K562 (cell line): ENCODE data around the gene ANO4. TPM values are rescaled to one million over a fixed set of nuclear protein-coding genes. Genes with fewer than 3 reads are reported as not detected.

Experiments used
- ATAC-seq: fragments of 200-7000 bp; cut with Tn5 transposase; 3 replicates; pipeline ENCODE4 v1.9.1; 2020; ENCODE audit warnings: moderate library complexity
- BruUV-seq: library from RNA; stranded (reverse); fragments of 400-500 nt; replicated peaks from 2 replicates; lab custom pipeline; 2021; lab: Mats Ljungman, UMichigan
- CTCF ChIA-PET: fragments of 300-600 bp; formaldehyde crosslinking; extraction: SDS; loops from one replicate; lab custom pipeline; 2021; ENCODE audit warnings: low intra/inter-chr PET ratio; lab: Yijun Ruan, JAX
- POLR2A ChIA-PET: fragments of 300-600, 350-650 bp; sonication (Branson Sonifier 250); formaldehyde crosslinking; extraction: SDS; loops from one replicate; lab custom pipeline; 2021; ENCODE audit warnings: antibody characterized with exemption, inconsistent platforms; lab: Yijun Ruan, JAX
- DNase-seq, 4 experiments: peaks; one replicate each; pipeline versions ENCODE4 v3.0.0 to v3.0.0-alpha.2; 2011 to 2018; ENCODE audit warnings: low spot score in 3 of 4, mixed read lengths in 3 of 4; ENCODE audit errors: extremely low read depth in 1 of 4
- FAIRE-seq: peaks from 2 replicates; lab custom pipeline; 2011; peaks lifted over from hg19 to GRCh38; lab: Jason Lieb, UNC
- H2AFZ ChIP-seq: 2 replicates; pipeline ENCODE4 v1.6.0; 2011; ENCODE audit warnings: low read depth, low read length, control low read depth, inconsistent platforms
- H3K27ac ChIP-seq: fragments of 200-600 bp; 3 replicates; pipeline ENCODE4 v1.8.0; 2011; ENCODE audit warnings: low read depth, mild to moderate bottlenecking, control low read depth, inconsistent platforms, low read length, moderate library complexity, mixed read lengths; ENCODE audit errors: extremely low read depth
- H3K27me3 ChIP-seq, 2 experiments: fragments of 300-600 bp in 1 of 2; 2 replicates in 1 of 2; 3 replicates in 1 of 2; pipeline versions ENCODE4 v1.6.0 to v1.8.0; 2011; ENCODE audit warnings: inconsistent platforms in 2 of 2, low read length in 2 of 2, mild to moderate bottlenecking in 1 of 2, mixed read lengths in 1 of 2, moderate library complexity in 1 of 2; ENCODE audit not compliant: control insufficient read depth in 2 of 2, insufficient read depth in 2 of 2
- H3K36me3 ChIP-seq: fragments of 300-600 bp; 3 replicates; pipeline ENCODE4 v1.8.0; 2011; ENCODE audit warnings: mild to moderate bottlenecking, low read length, inconsistent platforms; ENCODE audit not compliant: control insufficient read depth, insufficient read depth
- H3K4me1 ChIP-seq, 2 experiments: fragments of 200-600 bp in 1 of 2; replicated peaks in 1 of 2; 2 replicates in 1 of 2; 3 replicates in 1 of 2; pipeline versions ENCODE4 v1.5.1 to v1.8.0; 2011; ENCODE audit warnings: inconsistent platforms in 2 of 2, low read length in 2 of 2, mild to moderate bottlenecking in 1 of 2, mixed read lengths in 1 of 2, moderate library complexity in 1 of 2; ENCODE audit not compliant: control insufficient read depth in 2 of 2, insufficient read depth in 2 of 2
- H3K4me2 ChIP-seq: 2 replicates; pipeline ENCODE4 v1.6.1; 2011; ENCODE audit warnings: low read length, control low read depth, inconsistent platforms, mixed read lengths; ENCODE audit not compliant: insufficient read depth
- H3K4me3 ChIP-seq: fragments of 200-600 bp; sonication (generic), shearing (Covaris generic); 2 replicates; pipeline ENCODE4 v1.5.1; 2016; ENCODE audit warnings: control low read depth, inconsistent platforms
- H3K79me2 ChIP-seq: fragments of 200-600 bp; 3 replicates; pipeline ENCODE4 v1.8.0; 2011; ENCODE audit warnings: low read length, inconsistent platforms; ENCODE audit not compliant: control insufficient read depth, insufficient read depth
- H3K9ac ChIP-seq, 2 experiments: 2 replicates each; pipeline versions ENCODE4 v1.6.0 to v1.6.1; 2011; ENCODE audit warnings: low read depth in 2 of 2, low read length in 2 of 2, control low read depth in 1 of 2, inconsistent platforms in 1 of 2, mild to moderate bottlenecking in 1 of 2, mixed read lengths in 1 of 2; ENCODE audit not compliant: insufficient read depth in 1 of 2
- H3K9me1 ChIP-seq: one replicate; pipeline ENCODE4 v1.6.0; 2011; ENCODE audit warnings: inconsistent platforms, mild to moderate bottlenecking, low read length, moderate library complexity; ENCODE audit not compliant: control insufficient read depth, insufficient read depth
- H3K9me3 ChIP-seq: replicated peaks from 2 replicates; pipeline ENCODE4 v1.5.1; 2011; ENCODE audit warnings: low read depth, low read length, inconsistent platforms; ENCODE audit not compliant: control insufficient read depth, insufficient read depth
- H4K20me1 ChIP-seq: replicated peaks from 2 replicates; pipeline ENCODE4 v1.6.1; 2011; ENCODE audit warnings: low read length, inconsistent platforms, mixed read lengths; ENCODE audit not compliant: control insufficient read depth, insufficient read depth
- IFI16 ChIP-seq: fragments of 250-450 bp; sonication (Bioruptor Pico); IDR thresholded peaks from 2 replicates; pipeline ENCODE4 v2.1.2; 2022; ENCODE audit warnings: mild to moderate bottlenecking, inconsistent platforms
- KDM2B ChIP-seq: fragments of 250-450 bp; sonication (Bioruptor Pico); IDR thresholded peaks from 2 replicates; pipeline ENCODE4 v1.8.0; 2021; ENCODE audit warnings: mild to moderate bottlenecking, moderate library complexity
- KLF6 ChIP-seq: fragments of 250-450 bp; sonication (Bioruptor Pico); IDR thresholded peaks from 2 replicates; pipeline ENCODE4 v1.4.0; 2020; ENCODE audit warnings: mild to moderate bottlenecking, moderate library complexity, borderline replicate concordance
- WGBS: fragments of 100-300 bp; shearing (Covaris generic); methylation state at CpG from one replicate; pipeline ENCODE4 v1.1.6; 2016; ENCODE audit warnings: low coverage, mixed read lengths; ENCODE audit not compliant: insufficient coverage; ENCODE audit errors: missing lambda C conversion rate; 5-methylcytosine and 5-hydroxymethylcytosine counted together
- in situ Hi-C: fragments of 300-500 bp; cut with MboI; formaldehyde crosslinking; loops from 4 replicates; pipeline ENCODE4 v1.15.0; 2018; ENCODE audit warnings: inconsistent platforms, mixed read lengths
- intact Hi-C: fragments of 100-400 bp; cut with micrococcal nuclease; formaldehyde crosslinking; loops from 2 replicates; pipeline ENCODE4 v1.14.2; 2022
- polyA plus RNA-seq, 8 experiments: library from polyadenylated mRNA; depleted of rRNA in 4 of 8; stranded (reverse) in 5 of 8; unstranded in 3 of 8; fragments of >200 nt; fragmentation: Nextera tagmentation in 2 of 8; fragmentation: Illumina TruSeq in 1 of 8; extraction: Ambion mirVana in 2 of 8; extraction: Trizol in 1 of 8; gene quantifications; 2 replicates each; pipeline versions ENCODE4 v1.2.1 to v1.2.3, GENCODE V29; 2011 to 2014; ENCODE audit warnings: inconsistent platforms in 1 of 8, missing spikeins in 1 of 8
- total RNA-seq, 7 experiments: library from RNA; depleted of rRNA in 6 of 7; stranded (reverse); fragments of >200 nt in 6 of 7; fragmentation: Illumina TruSeq in 2 of 7; extraction: Trizol in 2 of 7; gene quantifications; 2 replicates each; pipeline versions ENCODE4 v1.2.1 to v1.2.3, GENCODE V29; 2011 to 2021; ENCODE audit warnings: low replicate concordance in 1 of 7
- TF ChIP-seq, protein P1 (sequence below): fragments of 250-450 bp; sonication (Bioruptor Pico); IDR thresholded peaks from 2 replicates; pipeline ENCODE4 v1.5.0; 2022; ENCODE audit warnings: mild to moderate bottlenecking
- TF ChIP-seq, protein P2 (sequence below), 2 experiments: fragments of 450-650 bp; conservative IDR thresholded peaks; 2 replicates each; pipeline ENCODE4 v1.6.1; 2017; ENCODE audit warnings: mild to moderate bottlenecking in 2 of 2, moderate library complexity in 2 of 2

ANO4 gene
- total and polyA plus RNA-seq, 9 of the 15 experiments (the other 6 are each of a cell fraction or from before 2014, with no cell fraction given) = not detected

DNA sequence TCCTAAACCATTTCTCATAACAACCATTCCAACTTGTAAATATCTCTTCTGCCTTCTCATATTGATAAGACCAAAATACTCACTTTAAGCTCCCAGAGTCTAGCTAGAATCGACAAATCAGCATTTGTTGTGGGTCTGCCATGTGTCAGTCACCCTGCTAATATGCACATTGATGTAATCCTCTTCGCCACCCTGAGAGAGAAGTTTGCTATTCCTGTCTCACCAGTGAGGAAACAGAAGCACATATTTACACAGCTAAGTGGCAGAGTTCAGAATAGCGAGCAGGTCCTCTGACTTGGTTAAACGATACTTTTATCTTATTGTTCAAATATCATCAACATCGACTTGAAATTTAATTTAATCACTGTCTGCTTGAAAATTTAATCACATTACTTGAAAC, 142.1 kb downstream of the ANO4 start:
- ChIA-PET POLR2A (no interaction called here), CTCF (no interaction called here)
- Histone ChIP-seq H3K9me3 (no peaks in the 10 kb centered on the region), H3K4me2 (no peak overlapping the region), H3K9ac (no peak overlapping the region), H4K20me1 (no peaks in the 10 kb centered on the region), H3K4me3 (no peak overlapping the region), H3K27ac (no peak overlapping the region), H3K27me3 (no peaks in the 10 kb centered on the region), H3K79me2 (no peaks in the 10 kb centered on the region), H3K36me3 (no peaks in the 10 kb centered on the region), H3K9me1 (no peaks in the 10 kb centered on the region), H3K4me1 (no peaks in the 10 kb centered on the region), H2AFZ (no peak overlapping the region)
- no TSS peak for BruUV-seq
- 0% methylated on average over 5 of the region's 5 CpGs for WGBS
- TF ChIP-seq KDM2B (CRISPR knock-in tag) = no peak
- TF ChIP-seq, protein P1, sequence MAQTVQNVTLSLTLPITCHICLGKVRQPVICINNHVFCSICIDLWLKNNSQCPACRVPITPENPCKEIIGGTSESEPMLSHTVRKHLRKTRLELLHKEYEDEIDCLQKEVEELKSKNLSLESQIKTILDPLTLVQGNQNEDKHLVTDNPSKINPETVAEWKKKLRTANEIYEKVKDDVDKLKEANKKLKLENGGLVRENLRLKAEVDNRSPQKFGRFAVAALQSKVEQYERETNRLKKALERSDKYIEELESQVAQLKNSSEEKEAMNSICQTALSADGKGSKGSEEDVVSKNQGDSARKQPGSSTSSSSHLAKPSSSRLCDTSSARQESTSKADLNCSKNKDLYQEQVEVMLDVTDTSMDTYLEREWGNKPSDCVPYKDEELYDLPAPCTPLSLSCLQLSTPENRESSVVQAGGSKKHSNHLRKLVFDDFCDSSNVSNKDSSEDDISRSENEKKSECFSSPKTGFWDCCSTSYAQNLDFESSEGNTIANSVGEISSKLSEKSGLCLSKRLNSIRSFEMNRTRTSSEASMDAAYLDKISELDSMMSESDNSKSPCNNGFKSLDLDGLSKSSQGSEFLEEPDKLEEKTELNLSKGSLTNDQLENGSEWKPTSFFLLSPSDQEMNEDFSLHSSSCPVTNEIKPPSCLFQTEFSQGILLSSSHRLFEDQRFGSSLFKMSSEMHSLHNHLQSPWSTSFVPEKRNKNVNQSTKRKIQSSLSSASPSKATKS (CRISPR knock-in tag) = no peak
- TF ChIP-seq IFI16 (CRISPR knock-in tag) = no peak
- no peak for TF ChIP-seq KLF6 (CRISPR knock-in tag)
- TF ChIP-seq, protein P2, sequence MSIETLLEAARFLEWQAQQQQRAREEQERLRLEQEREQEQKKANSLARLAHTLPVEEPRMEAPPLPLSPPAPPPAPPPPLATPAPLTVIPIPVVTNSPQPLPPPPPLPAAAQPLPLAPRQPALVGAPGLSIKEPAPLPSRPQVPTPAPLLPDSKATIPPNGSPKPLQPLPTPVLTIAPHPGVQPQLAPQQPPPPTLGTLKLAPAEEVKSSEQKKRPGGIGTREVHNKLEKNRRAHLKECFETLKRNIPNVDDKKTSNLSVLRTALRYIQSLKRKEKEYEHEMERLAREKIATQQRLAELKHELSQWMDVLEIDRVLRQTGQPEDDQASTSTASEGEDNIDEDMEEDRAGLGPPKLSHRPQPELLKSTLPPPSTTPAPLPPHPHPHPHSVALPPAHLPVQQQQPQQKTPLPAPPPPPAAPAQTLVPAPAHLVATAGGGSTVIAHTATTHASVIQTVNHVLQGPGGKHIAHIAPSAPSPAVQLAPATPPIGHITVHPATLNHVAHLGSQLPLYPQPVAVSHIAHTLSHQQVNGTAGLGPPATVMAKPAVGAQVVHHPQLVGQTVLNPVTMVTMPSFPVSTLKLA (conservative IDR thresholded peaks at IDR 0.05) = no peak
- intact Hi-C loops = no loop called here
- in situ Hi-C loops = no loop called here
- DNase-seq = no peak
- FAIRE-seq = no peak
- ATAC-seq = no peak
